Eye (tissue), 1 donor: ENCODE results near the gene SCNN1A.

Experiments
- DNase-seq: peaks from one replicate; pipeline ENCODE4 v3.0.0-alpha.2; 2015

The SCNN1A gene

DNA sequence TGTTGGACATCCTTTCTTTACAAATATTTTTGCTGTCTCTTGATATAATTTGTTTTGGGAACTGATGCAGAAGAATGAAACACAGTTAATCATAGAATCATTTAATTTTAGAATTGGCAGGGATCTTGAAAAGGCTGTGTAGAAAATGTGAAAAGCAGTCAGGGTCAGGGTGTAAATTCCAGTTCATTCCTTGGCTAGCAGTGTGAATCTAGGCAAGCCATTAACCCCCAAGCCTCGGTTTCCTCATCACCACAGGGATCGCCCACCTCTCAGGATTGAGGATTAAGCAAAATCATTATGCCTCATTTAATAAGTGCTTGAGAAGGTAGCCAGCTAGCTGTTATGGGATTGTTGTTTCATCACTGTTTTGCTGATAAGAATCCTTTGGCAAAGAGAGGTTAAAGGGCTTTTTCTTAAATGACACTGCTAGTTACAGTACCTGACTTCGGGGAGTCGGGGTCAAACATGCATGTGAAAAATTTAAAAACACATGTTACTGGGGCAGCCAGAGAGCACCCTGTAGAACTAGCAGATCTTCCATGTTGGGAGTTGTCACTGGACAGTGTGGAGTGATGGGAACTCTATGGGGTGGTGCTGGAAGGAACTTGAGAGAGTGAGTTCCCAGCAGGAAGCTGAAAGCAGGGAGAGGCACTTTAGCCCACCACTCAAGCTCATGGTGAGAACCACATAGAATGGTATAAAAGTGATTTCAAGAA lies 44.2 kb downstream of the SCNN1A start:
- no peak for DNase-seq

DNA sequence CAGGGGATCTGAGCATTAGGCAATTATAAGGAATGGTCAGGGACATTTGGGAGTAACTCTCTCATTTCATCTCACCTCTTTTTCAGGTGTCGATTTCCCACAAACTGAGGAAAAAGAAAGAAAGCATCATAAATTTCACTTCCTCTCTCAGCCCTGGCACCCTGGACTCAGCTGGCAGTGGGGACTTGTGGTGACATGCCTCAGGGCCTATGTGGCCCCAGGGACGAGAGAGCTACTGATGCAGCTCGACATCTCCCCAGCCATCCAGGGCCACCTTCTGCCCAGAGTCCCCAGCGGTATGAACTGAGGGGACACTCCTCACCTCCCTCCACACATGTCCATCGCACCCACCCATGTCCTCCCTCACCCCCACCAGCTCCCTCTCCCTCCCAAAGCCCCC lies 45.2 kb downstream of the SCNN1A start:
- no peak for DNase-seq

DNA sequence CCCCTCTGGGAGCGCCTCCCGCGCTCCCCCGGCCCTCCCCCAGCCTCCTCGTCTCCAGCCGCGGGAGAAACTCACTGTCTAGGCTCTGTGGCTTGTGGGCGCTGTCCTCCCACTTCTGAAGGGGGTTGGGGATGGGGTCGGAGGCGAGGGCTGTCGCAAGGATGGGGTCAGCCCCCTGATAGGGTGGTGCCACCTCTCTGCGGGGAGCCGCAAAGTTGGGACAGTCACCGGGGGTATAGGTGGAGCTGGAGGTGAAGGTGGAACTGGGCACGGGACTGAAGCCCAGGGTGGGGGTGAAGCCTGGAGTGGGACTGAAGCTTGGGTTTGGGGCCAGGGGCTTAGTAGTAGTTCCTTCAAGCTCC lies 45.7 kb downstream of the SCNN1A start:
- no peak for DNase-seq

DNA sequence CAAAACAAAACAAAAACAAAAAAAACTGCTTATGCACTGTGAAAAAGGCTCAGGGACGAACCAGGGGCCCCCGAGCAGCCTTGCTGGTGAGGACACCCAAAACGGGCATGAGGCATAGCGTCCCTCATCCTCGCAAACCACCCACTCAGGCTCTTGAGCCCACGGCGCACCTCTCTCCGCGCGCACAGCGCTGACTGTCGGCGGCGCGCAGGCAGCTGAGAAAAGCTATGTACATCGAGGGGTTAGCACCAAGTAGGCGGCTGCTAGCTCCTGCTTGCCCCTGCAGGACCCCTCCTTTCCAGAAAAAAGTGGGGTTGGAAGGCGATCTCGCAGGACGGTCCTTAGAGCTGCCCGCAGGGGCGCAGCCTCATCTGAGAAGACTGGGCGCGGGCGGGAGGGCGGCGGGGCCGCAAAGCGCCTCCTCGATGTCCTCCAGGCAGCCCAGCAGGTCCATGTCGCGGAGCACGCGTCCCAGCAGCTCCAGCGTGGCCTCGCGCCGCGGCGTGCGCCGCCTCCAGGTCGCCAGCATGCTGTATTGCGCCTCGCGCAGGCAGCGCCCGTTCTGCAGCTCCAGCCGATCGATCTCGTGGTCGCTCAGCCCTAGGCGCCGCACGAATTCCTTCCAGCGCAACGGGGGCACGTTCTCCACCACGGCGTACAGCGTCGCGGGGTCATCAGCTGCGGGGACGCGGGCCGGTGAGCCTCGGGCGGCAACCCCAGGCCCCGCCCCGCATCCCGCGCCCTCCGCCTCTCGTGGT lies 46.2 kb downstream of the SCNN1A start:
- DNase-seq, result peak; percentile 71

DNA sequence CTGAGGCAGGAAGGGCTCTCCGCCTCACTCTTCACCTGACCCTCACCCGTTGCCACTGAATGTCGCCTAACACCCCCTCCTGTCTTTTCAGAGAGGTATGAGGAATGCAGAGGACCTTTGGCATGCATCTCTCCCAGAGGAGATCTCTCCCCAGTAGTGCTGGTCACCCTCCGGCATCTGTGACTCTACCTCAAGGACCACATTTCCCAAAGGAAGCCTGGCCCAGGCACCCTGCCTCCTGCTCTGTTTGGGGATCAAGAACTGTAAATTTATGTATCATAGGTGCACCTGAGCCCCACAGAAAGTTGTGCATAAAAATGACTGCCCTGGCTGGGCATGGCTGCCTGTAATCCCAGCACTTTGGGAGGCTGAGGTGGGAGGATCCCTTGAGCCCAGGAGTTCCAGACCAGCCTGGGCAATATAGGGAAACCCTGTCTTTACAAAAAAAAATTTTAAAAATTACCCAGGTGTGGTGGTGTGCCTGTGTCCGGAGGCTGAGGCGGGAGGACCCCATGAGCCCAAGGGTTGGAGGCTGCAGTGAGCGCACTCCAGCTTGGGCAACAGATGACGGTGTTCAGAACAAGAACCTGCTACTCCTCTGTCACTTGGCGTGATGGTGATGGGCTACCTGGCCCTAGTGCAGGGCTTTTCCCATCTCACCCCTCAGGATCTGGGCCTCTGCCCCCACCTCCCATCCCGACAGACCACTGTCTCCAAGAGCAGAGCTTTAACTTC lies 47.2 kb downstream of the SCNN1A start:
- DNase-seq, result no peak

DNA sequence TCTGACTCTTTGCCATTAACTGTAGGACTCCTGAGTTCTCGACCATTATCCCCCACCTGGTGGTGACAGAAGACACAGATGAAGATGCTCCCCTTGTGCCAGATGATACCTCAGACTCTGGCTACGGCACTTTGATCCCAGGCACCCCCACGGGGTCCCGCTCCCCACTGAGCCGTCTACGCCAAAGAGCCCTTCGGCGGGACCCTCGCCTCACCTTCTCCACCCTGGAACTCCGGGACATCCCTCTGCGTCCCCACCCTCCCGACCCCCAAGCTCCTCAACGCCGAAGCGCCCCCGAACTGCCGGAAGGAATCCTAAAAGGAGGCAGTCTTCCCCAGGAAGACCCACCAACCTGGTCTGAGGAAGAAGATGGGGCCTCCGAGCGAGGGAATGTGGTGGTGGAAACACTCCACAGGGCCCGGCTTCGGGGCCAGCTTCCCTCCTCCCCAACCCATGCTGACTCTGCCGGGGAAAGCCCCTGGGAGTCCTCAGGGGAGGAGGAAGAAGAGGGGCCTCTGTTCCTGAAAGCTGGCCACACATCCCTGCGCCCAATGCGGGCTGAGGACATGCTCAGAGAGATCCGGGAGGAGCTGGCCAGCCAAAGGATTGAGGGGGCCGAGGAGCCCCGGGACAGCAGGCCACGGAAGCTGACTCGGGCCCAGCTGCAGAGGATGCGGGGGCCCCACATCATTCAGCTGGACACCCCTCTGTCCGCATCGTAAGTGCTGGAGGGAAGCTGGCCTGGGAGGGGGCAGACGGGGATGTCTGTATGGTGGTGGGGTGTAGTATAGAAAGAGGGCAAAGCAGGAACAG lies 47.9 kb downstream of the SCNN1A start:
- no peak for DNase-seq

DNA sequence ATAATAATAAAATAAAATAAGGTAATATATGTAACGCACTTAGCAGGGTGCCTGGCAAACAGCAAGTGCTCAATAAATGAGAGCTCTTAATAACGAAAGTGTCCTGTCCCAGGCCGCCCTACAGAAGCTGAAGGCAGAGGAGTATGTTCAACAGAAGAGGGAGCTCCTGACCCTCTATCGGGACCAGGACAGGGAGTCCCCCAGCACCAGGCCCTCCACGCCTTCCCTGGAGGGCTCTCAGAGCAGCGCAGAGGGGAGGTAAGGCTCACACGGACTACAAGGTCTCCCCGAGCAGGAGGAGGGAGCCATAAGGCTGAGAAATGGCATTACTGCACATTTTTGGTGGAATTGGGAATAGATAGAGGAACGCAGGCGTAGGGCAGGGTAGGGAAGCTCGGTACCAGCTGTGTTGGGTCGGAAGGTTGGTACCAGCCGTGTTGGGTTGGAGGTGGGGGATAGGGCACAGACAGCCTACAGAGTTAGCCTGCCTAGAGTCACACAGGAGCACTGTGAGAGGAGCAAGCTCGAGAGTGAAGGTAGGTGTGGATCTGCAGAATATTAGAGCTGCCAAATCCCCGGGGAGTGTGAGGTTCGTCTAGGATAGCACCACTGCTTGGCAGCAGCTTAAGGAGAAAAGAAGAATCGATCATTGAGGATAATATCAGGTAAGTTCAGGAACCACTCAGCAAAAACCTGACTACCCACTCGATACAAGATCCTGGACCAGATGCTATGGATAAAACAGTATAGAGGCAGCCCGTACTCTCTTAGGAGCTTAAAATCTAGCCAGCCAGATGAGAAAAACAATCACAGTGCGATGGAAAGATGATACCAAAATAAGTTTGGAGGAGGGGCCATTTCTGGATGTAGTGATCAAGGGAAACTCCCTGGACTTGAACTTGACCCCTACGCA lies 48.8 kb downstream of the SCNN1A start:
- peak; percentile 63 for DNase-seq

DNA sequence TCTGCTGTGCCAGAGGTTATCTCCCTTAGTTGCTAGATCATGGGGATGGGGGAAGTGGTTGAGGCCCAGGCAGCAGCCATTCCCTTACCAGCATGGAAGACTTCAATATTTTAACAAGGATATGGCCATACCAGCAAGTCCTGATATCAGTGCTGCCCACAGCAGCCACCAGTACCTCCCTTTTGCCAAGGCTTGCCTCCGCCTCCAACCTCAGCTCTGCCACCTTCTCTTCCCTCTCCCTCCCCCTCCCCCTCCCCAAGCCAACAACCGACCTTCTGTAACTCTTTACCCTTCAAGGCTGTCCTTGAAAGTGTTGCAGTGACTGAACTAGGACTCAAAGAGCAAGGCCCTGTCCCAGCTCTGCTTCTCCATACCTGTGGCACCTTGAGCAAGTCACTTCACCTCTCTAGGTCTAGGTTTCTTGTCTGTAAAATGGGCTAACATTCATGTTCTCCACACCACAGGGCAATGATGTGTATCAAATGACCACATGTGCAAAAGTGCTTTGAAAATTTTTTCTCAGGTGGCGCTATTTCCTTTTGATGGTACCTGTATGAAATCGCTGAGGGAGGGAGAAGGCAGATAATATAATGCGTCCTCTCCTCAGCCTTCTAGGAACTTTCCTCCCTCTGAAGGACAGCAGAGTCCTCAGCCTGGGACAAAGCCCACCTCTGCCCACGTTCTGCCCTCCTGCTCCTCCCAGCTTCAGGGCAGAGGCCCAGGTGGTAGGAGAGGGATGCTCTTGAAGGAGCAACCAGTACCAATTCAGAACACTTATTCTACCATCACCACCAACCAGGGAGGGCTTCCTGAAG lies 50.2 kb downstream of the SCNN1A start:
- DNase-seq, result no peak

DNA sequence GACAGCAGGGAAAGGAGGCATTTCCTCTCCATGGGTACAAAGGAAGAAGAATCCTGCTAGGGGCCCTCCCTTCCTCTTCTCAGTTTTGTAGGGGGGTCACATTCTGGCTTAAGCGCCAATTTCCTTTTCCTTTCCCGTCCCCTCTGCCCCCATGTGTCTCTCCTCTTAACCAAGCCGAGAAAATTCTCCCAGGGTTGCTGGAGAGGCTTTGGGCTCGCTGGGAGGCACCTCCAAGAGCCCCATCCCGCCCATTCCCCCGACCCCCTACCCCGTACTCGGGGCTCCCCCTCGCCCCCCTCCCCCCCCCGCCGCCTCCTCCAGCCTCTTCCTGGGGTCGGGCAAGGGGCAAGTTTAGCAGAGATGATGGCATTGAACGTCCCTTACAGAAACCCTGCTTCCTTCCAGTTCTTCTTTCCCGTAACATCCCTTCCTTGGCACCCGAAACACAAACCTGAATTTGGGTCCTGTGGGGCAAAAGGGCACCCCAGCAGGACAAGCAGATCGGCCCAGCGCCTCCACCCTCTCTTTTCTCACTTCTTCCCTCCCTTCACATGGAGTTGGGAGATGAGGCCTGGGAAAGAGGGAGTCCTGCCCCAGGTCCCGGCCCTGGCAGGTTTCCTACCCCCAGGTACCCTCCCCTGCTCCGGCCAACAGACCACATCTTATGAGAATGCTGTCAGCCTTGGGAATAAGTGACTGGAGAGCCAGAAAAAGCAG lies 51.2 kb downstream of the SCNN1A start:
- DNase-seq, result no peak

DNA sequence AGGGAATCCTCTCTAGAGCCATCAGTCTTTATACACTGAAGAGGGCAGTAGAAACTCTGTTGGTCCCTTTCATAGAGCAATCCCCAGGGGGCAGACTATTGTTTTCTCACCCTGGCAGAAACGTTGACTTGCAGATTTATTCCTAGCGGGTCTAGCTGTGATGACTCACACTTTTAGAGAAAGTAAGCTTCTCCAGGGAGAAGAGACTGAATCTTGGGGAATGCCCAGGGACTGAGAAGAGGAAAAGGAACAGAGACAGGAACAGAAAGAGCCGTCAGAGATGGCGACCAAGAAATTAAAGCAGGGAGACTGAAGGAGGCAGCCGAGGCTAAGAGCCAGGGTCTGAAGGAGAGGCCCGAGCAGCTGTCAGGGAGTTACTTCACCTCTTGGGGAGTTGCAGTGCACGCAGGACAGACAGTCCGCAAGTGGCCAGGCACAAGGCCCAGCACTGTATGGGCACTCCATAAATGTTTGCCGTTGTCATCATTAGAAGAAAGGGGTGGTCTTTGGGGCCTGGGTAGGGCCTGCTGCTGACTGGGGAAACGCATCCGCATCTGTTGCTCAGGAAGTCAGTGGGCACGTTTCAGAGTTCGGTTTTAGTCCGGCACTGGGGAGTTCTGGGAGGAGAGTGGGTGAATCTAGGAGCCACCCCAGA lies 51.9 kb downstream of the SCNN1A start:
- DNase-seq, result peak; percentile 83

DNA sequence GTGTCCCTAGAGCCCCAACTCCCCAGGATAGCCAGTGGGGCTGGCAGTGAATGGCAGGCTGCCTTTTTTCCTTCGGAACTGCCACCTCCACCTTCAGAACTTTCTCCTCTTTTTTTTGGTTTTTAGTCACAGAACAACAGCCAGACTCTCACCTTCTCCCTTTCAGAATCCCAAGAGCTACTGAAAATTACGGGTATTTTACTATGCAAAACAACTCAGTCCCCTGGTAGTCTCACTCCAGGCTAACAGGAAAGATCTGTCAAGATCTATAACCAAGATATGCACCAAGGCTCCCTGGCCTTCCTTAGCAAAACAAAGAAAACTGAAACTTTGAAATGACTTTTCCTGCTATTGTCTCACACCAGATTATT lies 52.4 kb downstream of the SCNN1A start:
- no peak for DNase-seq

DNA sequence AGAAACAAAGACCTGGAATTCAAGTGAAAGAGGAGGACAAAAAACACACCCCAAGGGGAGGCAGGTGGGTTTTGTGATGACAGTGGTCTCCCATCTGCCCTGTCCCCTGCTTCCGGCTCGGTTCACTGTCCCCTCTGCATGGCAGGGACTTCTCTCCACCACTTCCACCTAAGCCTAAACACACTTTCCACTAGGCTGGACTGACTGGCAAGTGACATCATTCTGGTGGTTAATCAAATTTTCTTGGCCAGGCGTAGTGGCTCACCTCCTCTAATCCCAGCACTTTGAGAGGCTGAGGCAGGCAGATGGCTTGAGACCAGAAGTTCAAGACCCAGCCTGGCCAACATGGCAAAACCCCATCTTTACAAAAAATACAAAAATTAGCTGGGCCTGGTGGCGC lies 53.0 kb downstream of the SCNN1A start:
- DNase-seq, result no peak

DNA sequence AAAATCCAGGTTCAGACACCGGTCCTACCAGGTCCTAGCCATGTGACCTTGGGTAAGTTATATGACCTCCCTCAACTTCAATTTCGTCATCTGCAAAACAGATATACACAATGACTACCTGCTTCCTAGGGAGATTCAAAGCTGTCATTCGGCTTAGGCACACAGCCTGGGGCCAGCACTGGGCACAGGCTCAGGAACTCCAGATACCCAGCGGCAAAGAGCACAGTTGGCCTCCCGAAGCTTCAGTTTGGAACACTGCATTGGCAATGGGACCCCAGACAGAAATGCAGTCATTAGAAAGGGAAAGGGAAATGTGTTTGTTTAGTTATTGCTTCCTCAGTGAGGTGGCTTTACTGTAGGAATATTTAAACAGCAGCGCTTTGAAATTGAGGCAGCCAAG lies 53.5 kb downstream of the SCNN1A start:
- no peak for DNase-seq

DNA sequence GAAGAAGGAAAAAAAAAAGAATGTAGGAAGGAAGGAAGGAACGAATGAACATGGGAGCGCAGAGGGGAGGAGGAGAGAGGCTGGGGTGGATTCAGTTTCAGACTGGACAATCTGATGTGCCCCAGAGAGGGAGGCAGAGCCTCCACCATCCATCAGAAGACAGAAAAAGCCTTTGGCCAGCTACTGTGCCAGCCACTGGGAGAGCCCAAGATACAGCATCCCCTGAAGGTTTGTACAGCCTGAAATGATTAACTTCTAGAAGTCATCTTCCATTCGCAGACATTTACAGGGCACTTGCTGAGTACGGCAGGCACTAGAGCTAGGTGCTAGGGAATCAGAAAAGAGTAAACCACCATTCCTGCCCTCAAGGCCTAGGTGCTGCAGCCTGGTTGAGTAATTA lies 55.9 kb downstream of the SCNN1A start:
- DNase-seq, result no peak

DNA sequence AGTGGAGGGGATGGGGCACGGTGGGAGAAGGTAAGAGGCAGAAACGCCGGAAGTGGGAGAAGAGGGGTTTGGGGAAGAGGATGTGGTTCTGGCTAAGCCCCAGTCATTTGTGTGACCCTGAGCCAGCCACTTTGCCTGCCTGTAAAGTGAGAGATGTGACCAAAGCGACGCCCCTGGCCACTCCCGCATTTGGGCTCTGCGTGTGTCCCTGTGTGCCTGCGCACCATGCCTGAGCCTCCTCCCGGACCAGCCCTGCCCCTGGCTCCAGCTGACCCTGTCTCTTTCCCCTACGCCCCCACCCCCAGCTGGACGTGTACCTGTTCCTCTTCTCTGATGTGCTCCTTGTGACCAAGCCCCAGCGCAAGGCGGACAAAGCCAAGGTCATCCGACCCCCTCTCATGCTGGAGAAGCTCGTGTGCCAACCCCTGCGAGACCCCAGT lies 56.9 kb downstream of the SCNN1A start:
- DNase-seq, result no peak

DNA sequence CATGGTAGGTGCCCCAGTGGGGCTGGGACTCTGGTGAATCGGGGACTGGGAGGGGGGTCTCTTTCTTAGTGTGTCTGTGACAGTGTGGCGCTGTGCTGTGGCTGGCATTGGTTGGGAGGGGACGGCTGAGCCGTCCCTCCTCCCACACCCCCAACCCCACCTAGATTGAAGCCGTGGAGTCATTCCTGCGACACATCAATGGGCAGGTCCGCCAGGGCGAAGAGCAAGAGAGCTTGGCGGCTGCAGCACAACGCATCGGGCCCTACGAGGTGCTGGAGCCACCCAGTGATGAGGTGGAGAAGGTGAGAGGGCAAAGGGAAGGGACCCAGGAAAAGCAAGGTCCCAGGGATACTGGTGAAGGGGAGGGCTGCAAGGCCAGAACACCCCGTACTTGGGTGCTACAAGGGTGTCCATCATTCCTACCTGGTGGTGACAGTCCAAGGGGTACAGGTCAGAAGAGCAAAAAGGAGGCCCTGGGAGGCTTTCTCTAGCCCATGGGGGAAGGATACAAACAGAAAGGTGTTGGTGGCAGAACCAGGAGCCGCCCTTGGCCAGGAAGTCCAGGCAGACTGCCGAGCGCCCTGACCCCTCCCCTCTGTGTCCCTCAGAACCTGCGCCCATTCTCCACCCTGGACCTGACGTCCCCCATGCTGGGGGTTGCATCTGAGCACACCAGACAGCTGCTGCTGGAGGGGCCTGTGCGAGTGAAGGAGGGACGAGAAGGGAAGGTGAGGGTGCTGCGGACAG lies 57.5 kb downstream of the SCNN1A start:
- DNase-seq, result no peak

DNA sequence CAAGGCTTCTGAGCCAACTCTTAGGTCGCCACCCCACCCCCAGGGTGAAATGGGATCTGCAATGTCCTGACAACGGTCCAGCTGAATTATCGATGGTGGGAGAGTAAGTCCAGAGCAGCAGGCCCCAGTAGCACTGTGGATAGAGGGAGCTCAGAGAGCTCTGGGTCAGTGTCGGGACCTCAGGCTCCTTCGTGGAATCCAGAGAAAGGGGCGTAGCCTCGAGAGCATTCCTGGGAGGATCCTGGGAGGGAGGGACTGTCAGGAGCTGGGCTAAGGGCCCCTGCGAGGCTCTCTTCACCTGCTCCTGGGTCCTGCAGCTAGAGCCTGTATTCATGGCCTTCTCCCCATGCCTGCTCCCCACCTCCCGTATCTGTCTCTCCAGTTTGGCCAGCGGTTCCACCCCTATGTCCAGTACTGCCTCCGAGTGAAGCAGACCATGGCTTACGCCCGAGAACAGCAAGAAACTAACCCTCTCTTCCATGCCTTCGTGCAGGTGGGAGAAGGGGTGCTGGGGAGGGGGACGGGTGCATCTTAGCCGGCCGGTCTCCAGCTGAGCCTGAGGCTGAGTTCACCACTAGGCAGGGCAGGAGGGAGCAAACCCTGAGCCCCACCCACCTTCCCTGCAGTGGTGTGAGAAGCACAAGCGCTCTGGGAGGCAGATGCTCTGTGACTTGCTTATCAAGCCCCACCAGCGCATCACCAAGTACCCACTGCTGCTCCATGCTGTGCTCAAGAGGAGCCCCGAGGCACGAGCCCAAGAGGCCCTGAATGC lies 58.3 kb downstream of the SCNN1A start:
- no peak for DNase-seq
